Mononuclear cell (primary cell): ENCODE measurements around the gene ADAM22. TPM values are rescaled to one million over a fixed set of nuclear protein-coding genes. Genes with fewer than 3 reads are reported as not detected.

Experiments used
- H3K27me3 ChIP-seq: 2 replicates; pipeline ENCODE4 v1.6.0; 2011; ENCODE audit warnings: low read length, control low read depth; ENCODE audit not compliant: insufficient read depth
- H3K4me1 ChIP-seq: 2 replicates; pipeline ENCODE4 v1.5.1; 2011; ENCODE audit warnings: mild to moderate bottlenecking, low read length, control low read depth; ENCODE audit not compliant: insufficient read depth
- H3K4me3 ChIP-seq: 2 replicates; pipeline ENCODE4 v1.5.1; 2011; ENCODE audit warnings: mild to moderate bottlenecking, low read length, moderate library complexity
- H3K9me3 ChIP-seq: 2 replicates; pipeline ENCODE4 v1.5.1; 2011; ENCODE audit warnings: low read depth, mild to moderate bottlenecking, control low read depth, low read length
- total RNA-seq: library from RNA; depleted of rRNA; stranded (reverse); fragments of >200 nt; gene quantifications from one replicate; pipeline ENCODE4 v1.2.3, GENCODE V29; 2012

Gene ADAM22
- total RNA-seq, 1 donor, result 0.94 TPM

- Histone ChIP-seq H3K4me3 (no peak overlapping the region), H3K4me1 (no peaks in the 10 kb centered on the region), H3K27me3 (no peaks in the 10 kb centered on the region), H3K9me3 (no peaks in the 10 kb centered on the region)
Measured at GRCh38 chr7:88092676-88092999, 158.6 kb downstream of the ADAM22 start.

GRCh38 chr7:88101769-88102168 is 167.7 kb downstream of the ADAM22 start:
- Histone ChIP-seq H3K4me1 (no peaks in the 10 kb centered on the region), H3K4me3 (no peak overlapping the region), H3K27me3 (no peaks in the 10 kb centered on the region)

GRCh38 chr7:88102675-88103074 is 168.6 kb downstream of the ADAM22 start:
- no peaks in the 10 kb centered on the region for H3K9me3 ChIP-seq
- H3K27me3 ChIP-seq, result no peaks in the 10 kb centered on the region
- no peaks in the 10 kb centered on the region for H3K4me1 ChIP-seq
- H3K4me3 ChIP-seq, result no peak overlapping the region

More at GRCh38 chr7:88101769-88102168, 167.7 kb downstream of the ADAM22 start:
- no peaks in the 10 kb centered on the region for H3K9me3 ChIP-seq

GRCh38 chr7:88104732-88105131 is 170.7 kb downstream of the ADAM22 start:
- Histone ChIP-seq H3K4me1 (no peaks in the 10 kb centered on the region), H3K4me3 (no peak overlapping the region), H3K27me3 (no peaks in the 10 kb centered on the region), H3K9me3 (no peaks in the 10 kb centered on the region)

DNA sequence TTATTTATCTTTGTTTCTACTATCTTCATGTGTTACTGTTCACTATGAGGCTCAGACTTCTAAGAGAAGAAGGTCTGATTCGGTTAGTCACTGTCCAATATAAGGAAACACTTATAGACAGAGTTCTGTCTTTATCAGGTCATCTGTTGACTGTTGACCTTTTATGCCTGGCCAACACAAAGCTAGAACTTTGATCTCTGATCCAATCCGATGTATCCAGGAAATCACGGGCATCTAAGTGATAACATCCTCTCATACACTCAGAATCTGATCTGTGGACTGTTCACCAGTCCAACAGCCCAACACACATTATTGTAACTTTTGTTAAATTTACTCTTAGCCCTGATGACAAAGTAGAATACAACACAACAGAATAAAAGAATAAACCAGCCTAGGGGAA is 171.2 kb downstream of the ADAM22 start:
- no peaks in the 10 kb centered on the region for H3K27me3 ChIP-seq
- no peaks in the 10 kb centered on the region for H3K9me3 ChIP-seq
- H3K4me3 ChIP-seq, result no peak overlapping the region
- no peaks in the 10 kb centered on the region for H3K4me1 ChIP-seq

DNA sequence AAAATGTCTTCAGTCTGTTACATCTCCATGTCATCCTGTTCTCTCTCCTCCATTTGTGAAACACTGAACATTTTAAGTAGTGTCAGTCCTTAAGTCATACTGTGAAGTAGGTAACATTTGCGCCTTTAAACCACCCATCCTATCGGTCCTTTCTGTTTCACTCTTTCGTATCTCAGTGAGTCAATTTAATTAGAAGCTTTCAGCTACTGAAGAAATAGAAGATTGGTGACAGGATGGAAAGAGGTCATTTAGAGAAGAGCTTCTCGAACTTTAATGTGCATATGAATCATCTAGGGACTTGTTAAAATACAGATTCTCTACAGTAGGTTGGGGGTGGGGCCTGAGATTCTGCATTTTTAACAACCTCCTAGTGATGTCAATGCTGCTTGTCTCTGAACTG is 172.4 kb downstream of the ADAM22 start:
- no peaks in the 10 kb centered on the region for H3K9me3 ChIP-seq
- no peaks in the 10 kb centered on the region for H3K4me1 ChIP-seq
- H3K4me3 ChIP-seq, result no peak overlapping the region
- H3K27me3 ChIP-seq, result no peaks in the 10 kb centered on the region

- Histone ChIP-seq H3K4me3 (no peak overlapping the region), H3K27me3 (no peaks in the 10 kb centered on the region), H3K4me1 (no peaks in the 10 kb centered on the region), H3K9me3 (no peaks in the 10 kb centered on the region)
Measured at GRCh38 chr7:88109612-88110011, 175.6 kb downstream of the ADAM22 start.

DNA sequence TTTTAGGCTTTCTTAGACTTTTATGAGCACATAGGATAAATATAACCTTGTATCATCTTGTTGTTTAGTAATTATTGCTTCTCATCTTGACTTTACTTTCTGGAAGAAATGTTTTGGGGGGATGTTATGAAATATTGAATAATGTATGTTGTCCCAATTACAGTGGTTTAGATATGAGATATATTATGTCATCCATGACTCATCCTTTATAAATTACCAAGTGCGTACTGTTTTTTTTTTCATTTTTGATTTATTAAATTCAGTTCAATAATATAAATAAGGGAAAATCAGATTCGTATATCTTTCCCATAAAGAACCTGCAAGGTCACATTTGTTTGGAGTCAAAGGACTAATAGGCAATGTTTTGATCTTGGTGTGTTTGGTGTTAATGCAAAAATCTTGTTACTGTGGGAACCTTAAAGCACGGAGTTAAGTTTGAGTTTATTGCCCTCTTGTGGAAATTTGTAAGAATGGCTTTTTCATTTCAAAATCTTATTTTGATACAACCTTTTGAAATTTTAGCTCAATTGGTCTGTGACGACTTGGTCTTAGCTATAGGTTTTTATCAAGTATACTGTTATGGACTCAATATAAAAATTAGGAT is 177.2 kb downstream of the ADAM22 start:
- Histone ChIP-seq H3K27me3 (no peaks in the 10 kb centered on the region), H3K4me1 (no peaks in the 10 kb centered on the region), H3K4me3 (no peak overlapping the region), H3K9me3 (no peaks in the 10 kb centered on the region)

GRCh38 chr7:88111954-88112471 is 178.0 kb downstream of the ADAM22 start:
- no peaks in the 10 kb centered on the region for H3K4me1 ChIP-seq
- no peaks in the 10 kb centered on the region for H3K9me3 ChIP-seq
- H3K27me3 ChIP-seq, result no peaks in the 10 kb centered on the region
- no peak overlapping the region for H3K4me3 ChIP-seq

DNA sequence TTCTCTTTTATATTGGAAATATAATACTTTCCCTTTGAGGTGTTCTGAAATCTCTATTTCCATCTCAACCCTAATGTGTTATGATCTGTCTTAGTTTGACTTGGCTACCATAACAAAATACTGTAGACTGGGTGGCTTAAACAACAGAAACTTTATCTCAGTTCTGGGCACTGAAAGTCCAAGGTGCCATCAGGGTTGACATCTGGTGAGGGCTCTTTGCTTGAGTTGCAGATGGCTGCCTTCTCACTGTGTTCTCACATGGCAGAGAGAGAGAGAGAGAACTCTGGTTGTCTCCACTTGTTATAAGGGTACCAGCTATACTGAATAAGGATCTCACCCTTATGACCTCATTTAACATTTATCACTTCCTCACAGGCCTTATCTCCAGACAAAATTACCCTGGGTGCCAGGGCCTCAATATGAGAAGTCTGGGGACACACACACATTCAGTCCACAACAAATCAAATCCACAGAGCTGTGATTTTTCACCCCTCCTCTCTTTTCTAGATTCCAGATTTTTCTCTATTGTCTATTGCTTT is 181.3 kb downstream of the ADAM22 start:
- Histone ChIP-seq H3K4me3 (no peak overlapping the region), H3K4me1 (no peaks in the 10 kb centered on the region), H3K27me3 (no peaks in the 10 kb centered on the region), H3K9me3 (no peaks in the 10 kb centered on the region)

GRCh38 chr7:88115816-88116215 is 181.8 kb downstream of the ADAM22 start:
- Histone ChIP-seq H3K9me3 (no peaks in the 10 kb centered on the region), H3K4me1 (no peaks in the 10 kb centered on the region), H3K27me3 (no peaks in the 10 kb centered on the region), H3K4me3 (no peak overlapping the region)

DNA sequence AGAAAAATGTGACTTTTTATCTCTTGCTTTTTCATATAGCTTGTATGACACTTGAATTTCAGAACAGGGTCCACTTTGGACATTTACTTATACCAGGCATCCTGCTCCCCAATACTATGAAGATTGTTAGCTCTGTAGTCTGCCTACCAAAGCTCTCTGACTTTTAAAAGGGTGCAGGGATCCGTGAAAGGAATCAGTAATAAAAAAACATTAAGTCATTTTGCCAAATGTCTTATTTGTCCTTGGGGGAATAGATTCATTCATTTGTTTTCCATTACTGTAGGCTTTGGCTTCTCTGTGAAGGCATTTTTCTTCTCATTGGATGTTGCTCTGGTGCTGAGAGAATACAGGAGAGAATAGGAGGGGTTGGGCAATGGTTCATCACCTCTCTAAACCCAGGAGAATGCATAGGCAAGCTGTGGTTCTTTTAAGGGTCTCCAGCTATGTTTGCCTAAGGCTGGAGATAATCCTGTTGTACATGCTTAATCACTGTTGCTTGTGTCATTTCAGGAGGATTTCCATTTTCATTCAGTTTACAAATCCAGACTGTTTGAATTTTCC is 182.3 kb downstream of the ADAM22 start:
- Histone ChIP-seq H3K27me3 (no peaks in the 10 kb centered on the region), H3K4me1 (no peaks in the 10 kb centered on the region)

GRCh38 chr7:88117325-88117724 is 183.3 kb downstream of the ADAM22 start:
- Histone ChIP-seq H3K27me3 (no peaks in the 10 kb centered on the region), H3K4me1 (no peaks in the 10 kb centered on the region), H3K9me3 (no peaks in the 10 kb centered on the region), H3K4me3 (no peak overlapping the region)

More for the DNA sequence above, 182.3 kb downstream of the ADAM22 start:
- H3K9me3 ChIP-seq, result no peaks in the 10 kb centered on the region
- H3K4me3 ChIP-seq, result no peak overlapping the region

DNA sequence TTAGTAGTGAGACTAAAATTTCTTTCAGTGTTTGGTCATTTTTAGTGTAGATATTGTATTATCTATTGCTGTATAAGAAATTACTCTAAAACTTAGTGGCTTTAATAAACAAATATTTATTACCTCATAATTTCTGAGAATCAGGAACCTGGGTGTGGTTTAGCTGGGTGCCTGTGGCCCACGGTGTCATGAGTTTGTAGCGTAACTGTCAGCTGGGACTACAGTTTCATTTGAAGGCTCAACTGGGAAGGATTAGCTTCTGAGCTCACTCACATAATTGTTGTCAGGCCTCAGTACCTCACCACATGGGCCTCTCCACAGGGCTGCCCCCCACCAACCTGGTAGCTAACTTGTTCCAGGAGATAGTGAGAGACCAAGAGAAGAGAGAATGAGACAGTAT is 187.3 kb downstream of the ADAM22 start:
- H3K9me3 ChIP-seq, result no peaks in the 10 kb centered on the region
- H3K4me1 ChIP-seq, result no peaks in the 10 kb centered on the region
- no peaks in the 10 kb centered on the region for H3K27me3 ChIP-seq
- no peak overlapping the region for H3K4me3 ChIP-seq

- Histone ChIP-seq H3K27me3 (no peaks in the 10 kb centered on the region), H3K4me3 (no peak overlapping the region), H3K4me1 (no peaks in the 10 kb centered on the region), H3K9me3 (no peaks in the 10 kb centered on the region)
Measured at GRCh38 chr7:88127637-88128290, 193.7 kb downstream of the ADAM22 start.
